Effector CD8-positive, alpha-beta T cell (primary cell): ENCODE measurements around the gene OPRM1.
"Not testable (repeated sequence)": the region's sequence is repeated elsewhere in the genome, so short reads cannot be mapped to it uniquely, and the experiment has no call there.

Experiments used
- DNase-seq: peaks from one replicate; lab custom pipeline; 2025; lab: John Stamatoyannopoulos, UW

The OPRM1 gene

GRCh38 chr6:154143753-154144152, 104.7 kb downstream of the OPRM1 start:
- no peak for DNase-seq

- DNase-seq: peak; percentile 44
Measured at GRCh38 chr6:154154389-154154967, 115.4 kb downstream of the OPRM1 start.

- peak; percentile 27 for DNase-seq
Measured at GRCh38 chr6:154156135-154156896, 117.3 kb downstream of the OPRM1 start.

- DNase-seq: no peak
Measured at GRCh38 chr6:154157082-154157481, 118.0 kb downstream of the OPRM1 start.

GRCh38 chr6:154157706-154158105, 118.7 kb downstream of the OPRM1 start:
- DNase-seq: no peak

GRCh38 chr6:154159126-154159525, 120.1 kb downstream of the OPRM1 start:
- no peak for DNase-seq

GRCh38 chr6:154161689-154162088, 122.6 kb downstream of the OPRM1 start:
- DNase-seq: no peak

GRCh38 chr6:154164397-154164796, 125.4 kb downstream of the OPRM1 start:
- no peak for DNase-seq

- no peak for DNase-seq
Measured at GRCh38 chr6:154165478-154165877, 126.4 kb downstream of the OPRM1 start.

GRCh38 chr6:154166140-154166539, 127.1 kb downstream of the OPRM1 start:
- DNase-seq: no peak

- no peak for DNase-seq
Measured at GRCh38 chr6:154167126-154167525, 128.1 kb downstream of the OPRM1 start.

GRCh38 chr6:154169193-154169847, 130.3 kb downstream of the OPRM1 start:
- no peak for DNase-seq

GRCh38 chr6:154170106-154170505, 131.1 kb downstream of the OPRM1 start:
- no peak for DNase-seq

GRCh38 chr6:154172393-154172792, 133.4 kb downstream of the OPRM1 start:
- not testable (repeated sequence) for DNase-seq

- DNase-seq: no peak
Measured at GRCh38 chr6:154179434-154179833, 140.4 kb downstream of the OPRM1 start.

- no peak for DNase-seq
Measured at GRCh38 chr6:154187203-154187602, 148.2 kb downstream of the OPRM1 start.

- DNase-seq: no peak
Measured at GRCh38 chr6:154187714-154188113, 148.7 kb downstream of the OPRM1 start.

GRCh38 chr6:154196333-154196885, 157.4 kb downstream of the OPRM1 start:
- DNase-seq: no peak

GRCh38 chr6:154197196-154197860, 158.3 kb downstream of the OPRM1 start:
- no peak for DNase-seq

GRCh38 chr6:154201688-154202087, 162.6 kb downstream of the OPRM1 start:
- DNase-seq: not testable (repeated sequence)

- DNase-seq: no peak
Measured at GRCh38 chr6:154202339-154202738, 163.3 kb downstream of the OPRM1 start.

GRCh38 chr6:154202958-154203357, 163.9 kb downstream of the OPRM1 start:
- DNase-seq: no peak
